Ishikawa (cell line): ENCODE measurements around the gene NCR3LG1.

Experiments
- CEBPB ChIP-seq: IDR thresholded peaks from 2 replicates; pipeline ENCODE4 v1.6.1; 2012
- CREB1 ChIP-seq: IDR thresholded peaks from 2 replicates; pipeline ENCODE4 v1.6.1; 2012; ENCODE audit warnings: low read depth
- EGR1 ChIP-seq: IDR thresholded peaks from 2 replicates; pipeline ENCODE4 v1.6.1; 2012
- EP300 ChIP-seq: IDR thresholded peaks from 2 replicates; pipeline ENCODE4 v1.6.1; 2012; ENCODE audit warnings: borderline replicate concordance
- FOXM1 ChIP-seq: IDR thresholded peaks from 2 replicates; pipeline ENCODE4 v1.6.1; 2012; ENCODE audit warnings: low read depth, borderline replicate concordance
- RAD21 ChIP-seq: IDR thresholded peaks from 2 replicates; pipeline ENCODE4 v1.6.1; 2012; ENCODE audit warnings: low read depth
- TAF1 ChIP-seq: IDR thresholded peaks from 2 replicates; pipeline ENCODE4 v1.6.1; 2012; ENCODE audit warnings: low read depth, mild to moderate bottlenecking
- TCF12 ChIP-seq: IDR thresholded peaks from 2 replicates; pipeline ENCODE4 v1.6.1; 2012; ENCODE audit warnings: low read depth
- YY1 ChIP-seq: IDR thresholded peaks from 2 replicates; pipeline ENCODE4 v1.6.1; 2012; ENCODE audit warnings: low read depth
- TF ChIP-seq, protein P1 (sequence below): IDR thresholded peaks from 2 replicates; pipeline ENCODE4 v1.6.1; 2012; ENCODE audit warnings: low read depth, mild to moderate bottlenecking
- TF ChIP-seq, protein P2 (sequence below): IDR thresholded peaks from 2 replicates; pipeline ENCODE4 v1.6.1; 2012
- TF ChIP-seq, protein P3 (sequence below): IDR thresholded peaks from 2 replicates; pipeline ENCODE4 v1.6.1; 2012

DNA sequence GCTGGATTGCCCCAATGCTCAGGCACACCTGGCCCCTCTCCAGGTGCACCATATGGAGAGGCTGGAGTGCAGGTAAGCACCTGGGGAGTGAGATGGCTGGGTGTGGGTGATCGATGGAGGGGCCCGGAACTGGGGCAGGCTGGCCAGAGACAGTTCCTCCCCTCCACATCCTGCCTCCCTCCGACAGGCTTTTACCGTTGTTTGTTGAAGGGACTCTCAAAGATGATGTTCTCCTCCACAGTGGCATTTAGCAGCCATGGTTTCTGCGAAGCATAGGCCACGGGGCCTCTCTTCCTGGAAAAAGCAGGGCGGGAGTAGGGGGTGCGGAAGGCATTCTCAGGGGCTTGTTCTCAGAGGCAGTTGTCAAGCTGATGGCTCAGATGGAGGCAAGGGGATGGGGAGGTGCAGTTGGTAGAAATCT lies 62.7 kb downstream of the NCR3LG1 start:
- no peak for TF ChIP-seq CREB1
- TF ChIP-seq EP300, result no peak
- TF ChIP-seq, protein P1, sequence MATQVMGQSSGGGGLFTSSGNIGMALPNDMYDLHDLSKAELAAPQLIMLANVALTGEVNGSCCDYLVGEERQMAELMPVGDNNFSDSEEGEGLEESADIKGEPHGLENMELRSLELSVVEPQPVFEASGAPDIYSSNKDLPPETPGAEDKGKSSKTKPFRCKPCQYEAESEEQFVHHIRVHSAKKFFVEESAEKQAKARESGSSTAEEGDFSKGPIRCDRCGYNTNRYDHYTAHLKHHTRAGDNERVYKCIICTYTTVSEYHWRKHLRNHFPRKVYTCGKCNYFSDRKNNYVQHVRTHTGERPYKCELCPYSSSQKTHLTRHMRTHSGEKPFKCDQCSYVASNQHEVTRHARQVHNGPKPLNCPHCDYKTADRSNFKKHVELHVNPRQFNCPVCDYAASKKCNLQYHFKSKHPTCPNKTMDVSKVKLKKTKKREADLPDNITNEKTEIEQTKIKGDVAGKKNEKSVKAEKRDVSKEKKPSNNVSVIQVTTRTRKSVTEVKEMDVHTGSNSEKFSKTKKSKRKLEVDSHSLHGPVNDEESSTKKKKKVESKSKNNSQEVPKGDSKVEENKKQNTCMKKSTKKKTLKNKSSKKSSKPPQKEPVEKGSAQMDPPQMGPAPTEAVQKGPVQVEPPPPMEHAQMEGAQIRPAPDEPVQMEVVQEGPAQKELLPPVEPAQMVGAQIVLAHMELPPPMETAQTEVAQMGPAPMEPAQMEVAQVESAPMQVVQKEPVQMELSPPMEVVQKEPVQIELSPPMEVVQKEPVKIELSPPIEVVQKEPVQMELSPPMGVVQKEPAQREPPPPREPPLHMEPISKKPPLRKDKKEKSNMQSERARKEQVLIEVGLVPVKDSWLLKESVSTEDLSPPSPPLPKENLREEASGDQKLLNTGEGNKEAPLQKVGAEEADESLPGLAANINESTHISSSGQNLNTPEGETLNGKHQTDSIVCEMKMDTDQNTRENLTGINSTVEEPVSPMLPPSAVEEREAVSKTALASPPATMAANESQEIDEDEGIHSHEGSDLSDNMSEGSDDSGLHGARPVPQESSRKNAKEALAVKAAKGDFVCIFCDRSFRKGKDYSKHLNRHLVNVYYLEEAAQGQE, result no peak
- TF ChIP-seq RAD21, result no peak
- TF ChIP-seq TAF1, result no peak
- no peak for TF ChIP-seq CEBPB
- no peak for TF ChIP-seq TCF12
- TF ChIP-seq, protein P2, sequence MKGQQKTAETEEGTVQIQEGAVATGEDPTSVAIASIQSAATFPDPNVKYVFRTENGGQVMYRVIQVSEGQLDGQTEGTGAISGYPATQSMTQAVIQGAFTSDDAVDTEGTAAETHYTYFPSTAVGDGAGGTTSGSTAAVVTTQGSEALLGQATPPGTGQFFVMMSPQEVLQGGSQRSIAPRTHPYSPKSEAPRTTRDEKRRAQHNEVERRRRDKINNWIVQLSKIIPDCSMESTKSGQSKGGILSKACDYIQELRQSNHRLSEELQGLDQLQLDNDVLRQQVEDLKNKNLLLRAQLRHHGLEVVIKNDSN, result no peak
- TF ChIP-seq FOXM1, result no peak
- TF ChIP-seq EGR1, result no peak
- TF ChIP-seq, protein P3, sequence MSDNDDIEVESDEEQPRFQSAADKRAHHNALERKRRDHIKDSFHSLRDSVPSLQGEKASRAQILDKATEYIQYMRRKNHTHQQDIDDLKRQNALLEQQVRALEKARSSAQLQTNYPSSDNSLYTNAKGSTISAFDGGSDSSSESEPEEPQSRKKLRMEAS, result no peak
- TF ChIP-seq YY1, result no peak
